GM18517 (cell line): ENCODE results near the gene R3HDML.
"Not testable (repeated sequence)": the region's sequence is repeated elsewhere in the genome, so short reads cannot be mapped to it uniquely, and the experiment has no call there.

ENCODE experiments used
- ATAC-seq: cut with Tn5 transposase; IDR thresholded peaks from one replicate; pipeline ENCODE4 v1.9.1; 2021; ENCODE audit warnings: mild to moderate bottlenecking, moderate library complexity; ENCODE audit not compliant: unreplicated experiment

The R3HDML gene

GRCh38 chr20:44327748-44328147 lies 9.1 kb upstream of the R3HDML start:
- ATAC-seq, result not testable (repeated sequence)

GRCh38 chr20:44328428-44328827 lies 8.4 kb upstream of the R3HDML start:
- ATAC-seq, result no peak

DNA sequence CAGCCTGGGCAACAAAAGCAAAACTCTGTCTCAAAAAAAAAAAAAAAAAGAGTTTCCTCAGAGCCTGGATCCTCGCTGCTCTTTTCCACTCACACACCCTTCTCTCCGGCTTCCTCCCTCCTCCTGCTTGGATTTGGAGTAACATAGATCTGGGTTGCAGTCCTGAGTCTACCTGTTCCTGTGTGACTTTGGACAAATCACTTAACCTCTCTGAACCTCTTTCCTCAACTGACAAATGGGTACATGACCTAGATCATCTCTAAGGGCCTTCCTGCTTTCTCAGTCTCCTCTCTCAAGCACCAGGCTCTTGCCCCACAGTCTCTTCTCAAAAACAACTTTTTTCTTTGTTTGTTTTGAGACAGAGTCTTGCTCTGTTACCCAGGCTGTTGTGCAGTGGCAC lies 5.6 kb upstream of the R3HDML start:
- ATAC-seq, result no peak

GRCh38 chr20:44334306-44334705 lies 2.5 kb upstream of the R3HDML start:
- no peak for ATAC-seq

DNA sequence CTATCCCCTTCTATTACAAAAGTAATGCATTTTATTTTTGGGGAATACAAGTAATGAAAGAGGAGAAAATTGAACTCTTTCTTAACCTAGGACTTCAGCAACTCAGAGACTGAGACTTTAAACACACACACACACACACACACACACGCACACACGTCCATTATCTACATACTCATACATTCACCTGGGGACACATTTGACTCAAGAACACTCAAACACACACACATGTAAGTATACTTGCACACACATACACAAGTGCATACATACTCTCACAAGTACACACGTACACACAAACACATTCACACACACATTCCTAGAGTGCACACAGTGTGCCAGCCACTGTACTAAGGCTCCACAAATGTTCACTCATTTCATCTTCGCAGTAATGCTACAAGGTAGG lies 2.1 kb upstream of the R3HDML start:
- ATAC-seq, result no peak

DNA sequence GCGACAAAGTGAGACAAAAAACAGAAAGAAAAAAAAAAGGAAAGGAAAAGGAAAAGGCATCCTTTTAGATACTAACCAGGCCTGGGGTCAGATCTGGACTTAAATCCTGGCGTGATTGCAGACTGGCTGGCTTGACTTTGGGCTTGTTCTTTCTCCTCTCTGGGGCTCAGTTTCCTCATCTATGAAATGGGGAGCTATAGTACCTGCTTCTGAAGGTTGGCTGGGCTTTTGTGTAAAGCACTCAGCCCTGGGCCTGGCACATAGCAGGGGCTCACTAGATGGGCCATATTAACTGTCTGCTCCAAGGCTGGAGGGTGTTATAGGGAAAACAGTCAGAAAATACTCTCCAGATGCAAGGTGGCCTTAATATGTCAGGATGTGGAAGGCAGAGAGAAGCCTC lies 1.2 kb upstream of the R3HDML start:
- no peak for ATAC-seq

DNA sequence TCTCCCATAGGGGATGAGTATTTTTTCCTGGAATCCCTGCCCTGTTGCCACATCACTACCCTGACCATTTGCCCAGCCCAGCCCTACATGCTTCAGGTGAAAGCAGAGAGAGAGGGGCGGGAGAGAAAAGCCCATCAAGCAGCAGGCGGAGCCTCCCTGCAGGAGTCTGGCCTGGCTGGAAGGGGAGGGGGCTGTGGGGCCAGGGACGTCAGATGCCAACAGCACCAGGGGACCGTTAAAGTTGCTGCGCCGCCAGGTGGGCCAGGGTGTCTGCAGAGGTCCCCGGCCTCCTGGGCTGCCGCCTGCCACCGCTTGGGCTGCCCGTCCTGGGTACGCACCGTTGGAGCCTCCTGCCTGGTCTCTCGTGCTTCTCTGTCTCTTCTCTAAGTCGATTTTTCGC lies 757 bp upstream of the R3HDML start:
- ATAC-seq, result no peak

GRCh38 chr20:44342248-44342647 lies 5.4 kb downstream of the R3HDML start:
- no peak for ATAC-seq

GRCh38 chr20:44343162-44343675 lies 6.4 kb downstream of the R3HDML start:
- no peak for ATAC-seq

DNA sequence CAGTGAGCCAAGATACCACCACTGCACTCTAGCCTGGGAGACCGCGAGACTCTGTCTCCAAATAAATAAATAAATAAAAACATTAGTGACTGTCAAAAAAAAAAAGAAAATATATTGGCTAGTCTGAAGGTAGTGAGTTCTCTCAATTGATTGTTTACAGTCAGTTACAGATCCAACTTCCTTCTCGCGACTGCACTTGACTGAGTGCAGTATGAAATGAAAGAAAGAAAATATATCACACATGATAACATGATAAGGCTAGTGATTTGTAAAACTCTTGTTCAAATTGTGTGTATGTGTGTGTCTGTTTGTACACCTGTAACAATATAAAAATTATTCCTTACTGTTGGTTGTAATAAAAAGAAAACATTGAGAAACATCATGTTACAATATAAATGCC lies 7.9 kb downstream of the R3HDML start:
- ATAC-seq, result no peak

DNA sequence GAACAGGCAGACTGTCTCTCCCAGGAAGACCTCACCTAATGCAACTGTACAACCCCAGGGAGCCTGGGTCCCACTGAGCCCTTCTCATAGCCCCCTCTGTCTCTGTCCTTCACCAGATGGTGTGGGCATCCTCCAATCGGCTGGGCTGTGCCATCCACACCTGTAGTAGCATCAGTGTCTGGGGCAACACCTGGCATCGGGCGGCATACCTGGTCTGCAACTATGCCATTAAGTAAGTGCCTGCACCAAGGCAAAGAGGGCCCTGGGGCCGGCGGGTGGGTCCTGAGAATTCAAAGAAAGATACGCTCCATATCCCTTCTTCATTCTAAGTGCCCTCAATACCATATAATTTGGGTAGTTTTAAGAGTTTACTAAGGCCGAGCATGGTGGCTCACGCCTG lies 8.3 kb downstream of the R3HDML start:
- no peak for ATAC-seq

DNA sequence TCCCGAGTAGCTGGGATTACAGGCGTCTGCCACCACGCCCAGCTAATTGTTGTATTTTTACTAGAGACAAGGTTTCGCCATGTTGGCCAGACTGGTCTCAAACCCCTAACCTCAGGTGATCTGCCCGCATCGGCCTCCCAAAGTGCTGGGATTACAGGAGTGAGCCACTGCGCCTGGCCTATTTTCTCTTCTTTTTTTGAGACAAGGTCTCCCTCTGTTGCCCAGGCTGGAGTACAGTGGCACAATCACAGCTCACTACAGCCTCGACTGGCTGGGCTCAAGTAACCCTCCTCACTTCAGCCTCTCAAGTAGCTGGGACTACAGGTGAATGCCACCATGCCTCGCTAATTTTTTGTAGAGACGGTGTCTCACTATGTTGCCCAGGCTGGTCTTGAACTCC lies 9.1 kb downstream of the R3HDML start:
- ATAC-seq, result not testable (repeated sequence)

- ATAC-seq, result no peak
Measured at GRCh38 chr20:44348168-44348659, 11.4 kb downstream of the R3HDML start.

- no peak for ATAC-seq
Measured at GRCh38 chr20:44349349-44349748, 12.5 kb downstream of the R3HDML start.

DNA sequence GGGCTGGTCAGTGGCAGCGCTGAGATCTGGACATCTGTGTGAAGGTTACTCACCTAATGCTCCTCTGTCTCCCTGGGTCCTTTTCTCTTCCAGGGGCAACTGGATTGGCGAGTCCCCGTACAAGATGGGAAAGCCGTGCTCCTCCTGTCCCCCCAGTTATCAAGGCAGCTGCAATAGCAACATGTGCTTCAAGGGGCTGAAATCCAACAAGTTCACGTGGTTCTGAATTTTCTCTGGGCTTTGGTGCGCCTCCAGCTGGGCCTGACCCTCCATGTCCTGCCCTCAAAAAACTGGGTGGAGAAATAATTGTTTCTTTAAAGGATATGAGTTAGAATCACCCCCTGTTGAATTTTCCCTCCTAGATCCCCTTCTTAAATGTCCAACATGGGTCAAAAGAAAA lies 13.7 kb downstream of the R3HDML start:
- ATAC-seq, result no peak

DNA sequence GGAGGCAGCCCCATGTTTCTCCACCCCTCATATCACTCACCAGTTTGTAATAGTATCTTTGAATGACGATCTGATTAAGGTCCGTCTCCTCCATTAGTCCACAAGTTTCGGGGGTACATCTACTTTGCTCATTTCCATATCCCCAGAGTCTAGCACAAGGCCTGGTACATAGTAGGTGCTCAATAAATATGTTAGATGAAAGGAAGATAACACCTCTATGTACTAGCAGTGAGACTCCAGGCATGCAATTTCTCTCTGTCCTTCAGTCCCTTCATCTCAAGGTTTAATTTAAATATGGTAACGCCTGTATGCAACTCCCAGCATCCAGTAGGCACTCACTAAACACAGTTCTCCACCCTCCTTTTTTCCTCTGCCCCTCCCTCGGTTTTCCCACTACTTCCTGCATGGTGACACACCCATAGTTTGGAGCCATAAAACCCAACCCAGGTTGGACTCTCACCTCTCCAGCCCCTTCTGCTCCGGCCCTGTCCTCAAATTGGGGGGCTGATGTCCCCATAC lies 18.2 kb downstream of the R3HDML start:
- no peak for ATAC-seq

DNA sequence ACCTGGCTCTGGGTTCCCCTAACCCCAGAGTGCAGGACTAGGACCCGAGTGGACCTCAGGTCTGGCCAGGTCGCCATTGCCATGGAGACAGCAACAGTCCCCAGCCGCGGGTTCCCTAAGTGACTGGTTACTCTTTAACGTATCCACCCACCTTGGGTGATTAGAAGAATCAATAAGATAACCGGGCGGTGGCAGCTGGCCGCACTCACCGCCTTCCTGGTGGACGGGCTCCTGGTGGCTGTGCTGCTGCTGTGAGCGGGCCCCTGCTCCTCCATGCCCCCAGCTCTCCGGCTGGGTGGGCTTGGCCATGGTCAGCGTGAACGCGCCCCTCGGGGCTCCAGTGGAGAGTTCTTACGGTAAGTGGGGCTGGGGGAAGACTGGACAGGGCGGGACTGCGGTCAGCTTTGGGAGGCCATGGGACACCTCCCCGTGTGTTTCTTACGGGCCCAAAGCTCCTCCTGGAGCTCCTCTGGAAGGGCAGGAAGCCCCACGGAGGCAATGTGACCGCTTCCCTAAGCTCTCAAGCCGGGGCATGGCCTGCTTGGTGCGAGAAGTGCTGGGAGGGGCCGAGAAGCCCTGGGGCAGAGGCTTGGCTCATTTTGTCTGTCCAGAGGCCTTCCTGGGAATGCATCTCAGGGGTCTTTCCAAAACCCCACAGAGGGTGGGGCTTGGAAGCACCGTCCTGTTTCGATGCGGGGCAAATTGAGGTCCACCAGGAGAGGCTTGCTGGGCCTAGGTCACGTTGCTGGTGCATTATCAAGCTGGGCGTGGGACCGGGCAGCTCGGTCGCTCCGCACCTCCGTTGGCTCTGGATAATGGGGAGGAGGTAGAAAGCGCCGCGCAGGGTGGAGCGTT lies 18.9 kb downstream of the R3HDML start, which contains the start of gene HNF4A:
HNF4A (plus strand) TSS at position 202 of the 855 bp plus-strand sequence; CDS start at position 308, 106 bp downstream.
- ATAC-seq, result no peak

GRCh38 chr20:44356353-44356723 lies 19.5 kb downstream of the R3HDML start:
- no peak for ATAC-seq

DNA sequence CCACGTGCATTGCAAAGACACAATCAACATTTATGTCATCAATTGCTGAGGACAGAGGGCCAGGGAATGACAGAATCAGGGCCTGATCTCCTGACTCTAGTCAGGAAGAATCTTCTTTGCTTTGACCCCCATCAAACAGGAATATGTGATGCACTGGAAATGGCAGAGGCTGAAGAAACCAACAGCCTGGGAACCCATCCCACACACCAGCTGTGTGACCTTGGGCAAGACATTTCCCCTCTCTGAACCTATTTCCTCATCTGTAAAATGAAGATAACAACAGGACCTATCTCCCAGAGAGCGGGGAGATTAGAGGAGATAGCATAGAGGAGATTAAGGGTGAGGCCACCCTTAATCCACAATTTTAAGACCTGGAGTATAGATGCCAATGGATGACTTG lies 20.2 kb downstream of the R3HDML start:
- no peak for ATAC-seq

GRCh38 chr20:44357555-44358125 lies 20.8 kb downstream of the R3HDML start:
- no peak for ATAC-seq

DNA sequence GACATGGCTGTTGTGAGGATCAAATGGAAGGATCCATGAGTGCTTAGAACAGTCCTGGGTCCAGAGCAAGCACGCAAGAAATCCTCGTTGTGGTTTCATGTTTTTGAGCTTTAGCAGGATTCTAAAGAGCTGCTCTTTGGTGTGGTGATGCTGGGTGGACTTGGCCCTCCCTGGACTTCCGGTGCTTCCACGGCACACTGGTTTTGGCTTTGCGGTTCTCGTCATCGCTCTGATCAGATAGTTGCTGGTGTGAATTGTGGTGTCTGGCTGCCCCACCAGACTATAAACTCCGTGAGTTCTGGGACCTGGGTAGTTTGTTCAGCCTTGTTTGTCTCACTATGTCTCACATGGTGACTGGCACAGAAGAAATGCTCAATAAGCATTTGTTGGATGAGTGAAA lies 21.9 kb downstream of the R3HDML start:
- no peak for ATAC-seq

DNA sequence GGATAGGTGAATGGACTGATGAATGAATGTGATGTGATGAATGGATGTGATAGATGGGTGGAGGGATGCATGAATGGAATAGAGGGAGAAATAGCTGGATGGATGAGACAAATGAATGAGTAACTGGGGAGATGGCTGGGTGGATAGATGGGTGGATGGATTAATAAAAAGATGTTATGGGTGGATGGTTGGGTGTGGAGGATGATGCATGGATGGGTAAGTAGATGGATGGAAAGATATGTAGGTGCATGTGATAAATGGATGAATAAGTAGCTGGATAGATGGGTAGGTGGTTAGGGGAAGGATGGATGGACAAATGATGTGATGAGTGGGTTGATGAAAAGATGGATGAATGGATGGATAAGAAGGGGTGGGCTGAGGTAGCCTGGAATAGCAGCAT lies 23.4 kb downstream of the R3HDML start:
- ATAC-seq, result no peak
